Muscle layer of colon (tissue), 2 donors: ENCODE measurements around the gene SLC25A24.

Experiments used
- H3K27ac ChIP-seq: one replicate; pipeline ENCODE4 v1.7.0; 2013; ENCODE audit warnings: low read depth, mild to moderate bottlenecking, low read length, moderate library complexity
- H3K27me3 ChIP-seq, 2 donors: one replicate each; pipeline ENCODE4 v1.7.0; 2013; ENCODE audit warnings: low read length in 2 of 2, mild to moderate bottlenecking in 2 of 2; ENCODE audit not compliant: insufficient read depth in 2 of 2, control insufficient read depth in 1 of 2
- H3K36me3 ChIP-seq: one replicate; pipeline ENCODE4 v1.7.0; 2013; ENCODE audit warnings: mild to moderate bottlenecking, low read length; ENCODE audit not compliant: insufficient read depth
- H3K4me1 ChIP-seq: one replicate; pipeline ENCODE4 v1.7.0; 2013; ENCODE audit warnings: mild to moderate bottlenecking, low read length; ENCODE audit not compliant: insufficient read depth
- H3K4me3 ChIP-seq, 2 donors: one replicate each; pipeline ENCODE4 v1.7.0; 2013; ENCODE audit warnings: low read length in 2 of 2, low read depth in 1 of 2, mild to moderate bottlenecking in 1 of 2, moderate library complexity in 1 of 2
- H3K9ac ChIP-seq: one replicate; pipeline ENCODE4 v1.7.0; 2013; ENCODE audit warnings: low read length
- H3K9me3 ChIP-seq: one replicate; pipeline ENCODE4 v1.7.0; 2013; ENCODE audit warnings: mild to moderate bottlenecking, low read length
- donor health status: abdominal sarcoma.
- donor health status: Adenocarcinoma of cecum.

SLC25A24 gene

DNA sequence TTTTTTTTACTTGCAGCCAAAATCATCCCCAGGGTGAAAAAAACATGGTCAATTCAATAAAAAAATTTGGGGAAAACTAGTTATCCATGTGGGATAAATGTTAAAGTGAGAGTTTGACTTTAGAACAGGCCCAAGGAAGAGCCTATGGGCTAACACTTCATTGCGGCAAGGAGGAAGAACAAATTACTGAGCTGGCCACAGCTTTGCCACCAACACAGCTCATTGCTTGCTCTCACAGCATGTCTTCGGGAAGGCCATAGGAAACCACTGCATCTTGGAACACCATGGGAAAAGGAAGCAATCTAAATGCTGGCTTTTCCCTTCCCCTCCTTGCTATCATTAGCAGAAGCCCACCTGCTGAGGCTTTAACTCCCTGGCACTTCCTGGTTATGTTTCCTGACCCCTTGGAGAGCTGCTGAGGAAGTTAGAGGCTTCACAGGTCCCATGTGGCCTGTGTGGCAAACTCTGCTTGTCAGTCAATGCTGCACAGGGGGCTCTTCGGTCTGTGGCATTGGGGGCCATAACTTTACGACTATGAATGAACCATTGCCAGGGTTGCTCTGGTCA lies 86.0 kb downstream of the SLC25A24 start:
- Histone ChIP-seq H3K4me1 (no peaks in the 10 kb centered on the region), H3K27me3 (no peaks in the 10 kb centered on the region), H3K9me3 (no peaks in the 10 kb centered on the region), H3K36me3 (no peaks in the 10 kb centered on the region), H3K27ac (no peak overlapping the region), H3K9ac (no peak overlapping the region), H3K4me3 (no peak overlapping the region)

DNA sequence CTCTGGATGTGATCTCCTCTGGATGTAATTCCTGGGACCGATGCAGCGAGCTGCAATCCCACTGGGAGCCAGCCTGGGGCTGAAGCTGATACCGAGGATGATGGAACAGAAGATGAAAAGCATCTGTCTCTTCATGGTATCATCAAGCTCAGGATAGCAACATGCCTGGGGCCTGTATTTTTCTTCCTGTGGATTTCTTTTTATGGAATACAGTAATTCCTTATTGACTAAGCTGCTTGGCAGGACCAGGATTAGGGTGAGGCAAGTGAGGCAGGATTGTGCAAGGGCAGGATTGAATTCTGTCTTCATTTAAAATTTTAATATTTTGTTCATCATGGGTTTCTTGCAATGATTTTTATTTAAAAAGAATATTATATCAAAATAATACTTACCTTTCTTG lies 86.6 kb downstream of the SLC25A24 start:
- no peaks in the 10 kb centered on the region for H3K36me3 ChIP-seq
- H3K27me3 ChIP-seq = no peaks in the 10 kb centered on the region
- no peak overlapping the region for H3K9ac ChIP-seq
- no peak overlapping the region for H3K4me3 ChIP-seq
- H3K27ac ChIP-seq = no peak overlapping the region
- no peaks in the 10 kb centered on the region for H3K9me3 ChIP-seq
- no peaks in the 10 kb centered on the region for H3K4me1 ChIP-seq

DNA sequence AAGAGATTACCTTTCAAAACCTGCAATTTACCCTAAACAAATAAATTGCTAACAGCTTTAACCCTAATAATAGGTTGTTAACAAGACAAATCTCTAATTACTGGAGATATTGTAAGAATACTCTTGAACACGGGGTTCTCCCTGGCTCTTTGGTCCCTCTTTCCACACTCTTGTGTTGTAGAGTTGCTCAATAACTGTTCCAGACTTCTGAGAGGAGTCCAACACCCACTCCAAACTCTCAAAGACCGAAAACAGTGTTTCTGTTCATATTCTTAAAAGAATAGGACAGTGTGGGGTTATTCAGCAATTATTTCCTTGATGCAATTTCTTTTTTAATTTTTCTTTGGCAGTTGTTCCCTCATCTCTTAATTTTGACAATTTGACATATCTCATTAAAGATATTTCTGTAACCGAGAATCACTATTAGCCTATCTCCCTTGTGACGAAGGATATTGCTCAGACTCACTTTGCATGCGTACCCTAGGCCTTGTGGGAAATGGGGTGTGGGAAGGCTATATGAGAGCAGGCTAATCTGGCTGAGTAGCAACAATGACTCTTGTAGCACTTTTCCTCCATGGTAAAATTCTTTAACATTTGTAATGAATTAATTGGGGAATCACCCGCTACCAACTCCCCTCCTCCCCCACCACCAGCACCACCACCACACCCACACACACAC lies 90.7 kb downstream of the SLC25A24 start:
- no peak overlapping the region for H3K27ac ChIP-seq
- H3K27me3 ChIP-seq = no peaks in the 10 kb centered on the region
- H3K9ac ChIP-seq = no peak overlapping the region
- H3K4me1 ChIP-seq = no peaks in the 10 kb centered on the region
- no peaks in the 10 kb centered on the region for H3K36me3 ChIP-seq
- H3K4me3 ChIP-seq = no peak overlapping the region
- no peaks in the 10 kb centered on the region for H3K9me3 ChIP-seq

DNA sequence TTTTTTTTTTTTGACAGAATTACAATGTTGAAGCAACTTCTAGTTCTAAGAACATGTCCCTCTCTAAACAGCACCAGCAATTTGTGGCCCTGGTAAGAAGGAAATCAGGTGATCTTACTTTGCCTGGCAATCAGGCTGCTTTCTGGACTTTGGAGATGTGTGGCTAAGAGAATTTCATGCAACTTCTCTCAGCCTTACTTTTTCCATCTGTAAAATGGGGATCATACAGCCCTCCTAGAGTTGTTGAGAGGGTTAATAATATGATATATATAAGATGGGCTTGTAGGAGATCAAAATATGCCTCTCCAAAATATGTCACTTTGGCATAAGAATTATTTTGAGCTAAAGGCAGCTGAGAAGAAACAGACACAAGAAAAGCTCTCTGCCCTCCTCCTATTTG lies 92.0 kb downstream of the SLC25A24 start:
- no peak overlapping the region for H3K4me3 ChIP-seq
- H3K27ac ChIP-seq = no peak overlapping the region
- no peaks in the 10 kb centered on the region for H3K4me1 ChIP-seq
- H3K27me3 ChIP-seq = no peaks in the 10 kb centered on the region
- H3K9me3 ChIP-seq = no peaks in the 10 kb centered on the region
- H3K36me3 ChIP-seq = no peaks in the 10 kb centered on the region
- no peak overlapping the region for H3K9ac ChIP-seq

DNA sequence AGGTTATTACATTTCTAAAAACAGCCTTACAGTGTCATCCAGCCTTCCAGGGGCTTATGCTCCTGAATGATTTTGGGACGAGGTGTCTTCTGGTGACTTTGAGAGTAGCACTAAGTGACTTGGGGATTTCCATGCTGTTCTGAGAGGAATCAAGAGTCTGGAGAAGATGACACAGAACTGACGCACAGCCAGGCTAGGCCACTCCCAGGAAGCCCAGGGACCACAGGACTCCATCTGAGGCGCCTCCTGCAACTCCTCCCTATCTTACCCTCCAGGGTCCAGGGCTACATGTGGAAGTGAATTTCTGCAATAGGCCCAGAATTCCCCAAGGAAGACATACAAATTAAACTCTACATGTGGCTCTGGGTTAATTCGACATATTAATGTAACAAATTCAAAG lies 92.5 kb downstream of the SLC25A24 start:
- Histone ChIP-seq H3K9ac (no peak overlapping the region), H3K36me3 (no peaks in the 10 kb centered on the region), H3K9me3 (no peaks in the 10 kb centered on the region), H3K4me3 (no peak overlapping the region), H3K27ac (no peak overlapping the region), H3K27me3 (no peaks in the 10 kb centered on the region), H3K4me1 (no peaks in the 10 kb centered on the region)

DNA sequence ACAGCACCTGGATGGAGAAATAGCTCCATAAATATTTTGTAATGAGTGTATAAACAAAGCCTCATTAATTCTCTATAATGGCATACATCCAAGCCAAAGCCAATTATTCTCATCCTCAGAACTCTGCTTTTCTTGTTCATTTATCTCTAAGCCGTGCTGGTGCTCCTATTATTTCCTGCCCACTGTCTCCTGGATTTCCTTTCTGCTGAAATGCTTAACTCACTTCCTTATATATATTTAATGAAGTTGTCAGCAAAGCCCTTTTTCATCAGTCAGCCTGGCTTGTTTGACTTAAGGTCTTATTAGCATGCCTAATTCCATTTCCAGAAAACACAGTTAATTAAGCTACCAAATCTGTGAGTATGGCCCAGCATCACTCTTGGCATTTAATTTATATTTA lies 93.4 kb downstream of the SLC25A24 start:
- no peaks in the 10 kb centered on the region for H3K36me3 ChIP-seq
- H3K27me3 ChIP-seq = no peaks in the 10 kb centered on the region
- H3K9me3 ChIP-seq = no peaks in the 10 kb centered on the region
- H3K27ac ChIP-seq = no peak overlapping the region
- no peak overlapping the region for H3K4me3 ChIP-seq
- H3K9ac ChIP-seq = no peak overlapping the region
- no peaks in the 10 kb centered on the region for H3K4me1 ChIP-seq

DNA sequence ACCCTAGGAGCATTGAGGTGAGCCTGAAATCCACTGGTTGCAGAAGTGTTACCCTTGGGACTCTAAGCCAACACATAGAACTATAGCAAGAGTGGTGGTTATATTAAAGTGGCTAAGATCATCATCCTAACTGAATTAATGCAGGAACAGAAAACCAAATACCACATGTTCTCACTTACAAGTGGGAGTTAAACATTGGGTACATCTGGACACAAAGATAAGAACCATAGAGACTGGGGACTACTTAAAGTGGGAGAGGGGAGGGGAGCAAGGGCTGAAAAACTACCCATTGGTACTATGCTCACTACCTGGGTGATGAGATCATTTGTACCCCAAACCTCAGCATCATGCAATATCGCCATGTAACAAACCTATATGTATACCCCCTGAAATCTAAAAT lies 100.0 kb downstream of the SLC25A24 start:
- Histone ChIP-seq H3K9me3 (no peaks in the 10 kb centered on the region), H3K9ac (no peak overlapping the region), H3K27ac (no peak overlapping the region), H3K27me3 (no peaks in the 10 kb centered on the region), H3K36me3 (no peaks in the 10 kb centered on the region), H3K4me1 (no peaks in the 10 kb centered on the region), H3K4me3 (no peak overlapping the region)

DNA sequence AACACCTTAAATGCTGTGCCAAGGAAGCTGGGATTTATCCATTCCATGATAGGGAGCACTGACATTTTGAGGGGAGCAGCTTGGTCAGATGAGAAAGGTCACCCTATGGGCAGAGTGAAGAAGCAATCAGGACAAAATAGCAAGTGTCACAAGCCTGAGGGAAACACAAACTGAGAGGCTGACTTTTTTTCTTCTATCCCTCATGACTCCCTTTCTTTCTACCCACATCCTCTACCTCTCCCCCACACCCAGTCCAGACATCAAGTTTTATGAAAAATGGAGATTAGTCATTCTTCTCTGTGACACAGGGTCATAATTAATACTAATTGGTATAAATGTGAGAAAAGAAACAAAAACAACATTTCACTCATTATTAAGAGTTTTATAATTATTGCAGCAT lies 103.1 kb downstream of the SLC25A24 start:
- Histone ChIP-seq H3K9me3 (no peaks in the 10 kb centered on the region), H3K27ac (no peak overlapping the region), H3K9ac (no peak overlapping the region), H3K4me1 (no peaks in the 10 kb centered on the region), H3K4me3 (no peak overlapping the region), H3K27me3 (no peaks in the 10 kb centered on the region), H3K36me3 (no peaks in the 10 kb centered on the region)

DNA sequence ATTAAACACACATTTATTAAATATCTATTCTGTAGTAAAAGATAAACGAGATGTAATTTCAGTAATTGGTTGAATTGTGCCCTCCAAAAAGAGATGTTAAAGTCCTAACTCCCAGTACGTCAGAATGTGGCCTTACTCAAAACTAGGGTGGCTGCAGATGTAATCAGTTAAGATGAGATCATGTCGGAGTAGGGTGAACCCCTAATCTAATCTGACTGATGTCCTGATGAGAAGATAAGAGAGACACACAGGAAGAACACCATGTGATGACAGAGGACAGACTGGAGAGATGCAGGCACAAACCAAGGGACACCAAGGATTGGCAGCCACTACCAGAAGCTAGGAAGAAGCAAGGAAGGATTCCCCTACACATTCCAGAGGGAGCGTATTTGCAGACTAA lies 104.1 kb downstream of the SLC25A24 start:
- Histone ChIP-seq H3K9ac (no peak overlapping the region), H3K9me3 (no peaks in the 10 kb centered on the region), H3K27ac (no peak overlapping the region), H3K4me1 (no peaks in the 10 kb centered on the region), H3K27me3 (no peaks in the 10 kb centered on the region), H3K4me3 (no peak overlapping the region), H3K36me3 (no peaks in the 10 kb centered on the region)

DNA sequence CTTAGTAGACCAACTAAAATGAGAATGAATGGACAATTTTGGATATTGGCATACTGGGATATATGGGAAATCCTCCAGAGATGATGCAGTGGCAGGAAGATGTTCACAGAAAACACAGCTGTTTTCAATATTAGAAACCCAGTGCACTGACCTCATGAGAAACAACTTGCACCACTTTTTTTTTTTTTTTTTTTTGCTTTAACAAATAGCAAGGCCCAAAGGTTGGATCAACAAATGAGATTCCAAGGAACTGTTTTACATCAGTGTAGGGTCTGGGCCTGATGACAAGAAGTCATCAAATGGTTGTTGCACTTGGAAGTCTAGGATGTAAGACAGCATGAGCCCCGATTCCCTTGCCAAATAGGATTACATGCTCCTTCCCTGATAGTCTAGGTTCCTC lies 110.7 kb downstream of the SLC25A24 start:
- Histone ChIP-seq H3K9me3 (no peaks in the 10 kb centered on the region), H3K9ac (no peak overlapping the region), H3K4me1 (no peaks in the 10 kb centered on the region), H3K27ac (no peak overlapping the region), H3K36me3 (no peaks in the 10 kb centered on the region), H3K27me3 (no peaks in the 10 kb centered on the region), H3K4me3 (no peak overlapping the region)

DNA sequence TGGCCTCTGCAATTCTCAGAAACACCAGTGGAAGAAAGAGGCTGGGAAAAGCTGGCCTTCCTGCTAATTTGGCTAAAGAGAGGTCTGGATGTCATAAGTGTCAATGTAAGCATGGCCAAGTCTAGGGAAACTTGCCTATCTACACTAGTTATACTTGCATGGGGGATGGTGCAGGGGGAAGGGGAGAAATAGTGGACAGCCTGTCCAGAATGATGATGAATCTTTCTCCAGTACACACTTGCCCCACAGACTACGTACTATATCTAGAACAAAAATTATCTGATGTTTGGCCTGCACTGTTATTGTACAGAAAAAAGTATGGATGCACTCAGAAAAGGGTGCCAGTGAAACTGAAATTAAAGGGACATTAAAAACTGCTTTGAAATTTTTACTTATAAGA lies 114.5 kb downstream of the SLC25A24 start:
- Histone ChIP-seq H3K4me3 (no peak overlapping the region), H3K36me3 (no peaks in the 10 kb centered on the region), H3K4me1 (no peaks in the 10 kb centered on the region), H3K27me3 (no peaks in the 10 kb centered on the region), H3K27ac (no peak overlapping the region), H3K9ac (no peak overlapping the region), H3K9me3 (no peaks in the 10 kb centered on the region)

DNA sequence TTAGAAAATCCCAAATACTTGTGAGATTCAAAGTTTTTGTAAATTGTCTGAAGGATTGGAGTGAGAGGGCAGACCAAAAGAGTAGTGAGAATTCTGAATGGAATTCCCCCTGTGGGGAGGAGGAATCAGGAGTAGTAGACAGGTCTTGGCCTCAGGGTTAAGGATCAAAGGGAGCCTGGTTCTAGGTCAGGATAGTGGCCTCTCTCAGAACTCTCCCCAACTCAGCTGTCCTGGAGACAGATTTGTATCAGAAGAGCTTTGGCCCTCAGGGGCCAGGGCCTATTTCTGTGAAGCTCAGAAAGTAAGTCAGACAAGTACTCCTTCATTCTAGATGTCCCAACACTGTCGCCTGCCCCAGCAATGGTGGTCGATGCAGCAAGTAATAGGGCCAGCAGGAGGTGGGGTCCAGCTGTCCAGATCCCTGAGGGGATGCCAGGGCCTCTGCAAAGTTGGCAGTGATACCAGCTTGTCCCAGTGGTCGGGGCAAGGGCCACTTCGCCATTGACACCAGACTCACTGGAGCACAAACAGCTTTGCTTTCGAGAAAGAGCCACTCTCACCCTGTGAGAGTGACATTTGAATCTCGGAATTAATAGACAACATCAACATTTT lies 115.2 kb downstream of the SLC25A24 start:
- Histone ChIP-seq H3K4me3 (no peak overlapping the region), H3K9ac (no peak overlapping the region), H3K9me3 (no peaks in the 10 kb centered on the region), H3K27me3 (no peaks in the 10 kb centered on the region), H3K36me3 (no peaks in the 10 kb centered on the region), H3K4me1 (no peaks in the 10 kb centered on the region), H3K27ac (no peak overlapping the region)
